Activated CD4-positive, alpha-beta T cell treated with anti-CD3 and anti-CD28 coated beads for 4 hours (primary cell): ENCODE data around the gene ZNF512B.
"Not testable (repeated sequence)": the region's sequence is repeated elsewhere in the genome, so short reads cannot be mapped to it uniquely, and the experiment has no call there.

Experiments
- DNase-seq, 2 donors: peaks; one replicate each; pipeline ENCODE4 v3.0.0-alpha.2; 2020

ZNF512B gene

GRCh38 chr20:63932606-63933160 is 37.0 kb downstream of the ZNF512B start:
- no peak for DNase-seq

GRCh38 chr20:63931735-63932134 is 38.0 kb downstream of the ZNF512B start:
- DNase-seq = no peak

DNA sequence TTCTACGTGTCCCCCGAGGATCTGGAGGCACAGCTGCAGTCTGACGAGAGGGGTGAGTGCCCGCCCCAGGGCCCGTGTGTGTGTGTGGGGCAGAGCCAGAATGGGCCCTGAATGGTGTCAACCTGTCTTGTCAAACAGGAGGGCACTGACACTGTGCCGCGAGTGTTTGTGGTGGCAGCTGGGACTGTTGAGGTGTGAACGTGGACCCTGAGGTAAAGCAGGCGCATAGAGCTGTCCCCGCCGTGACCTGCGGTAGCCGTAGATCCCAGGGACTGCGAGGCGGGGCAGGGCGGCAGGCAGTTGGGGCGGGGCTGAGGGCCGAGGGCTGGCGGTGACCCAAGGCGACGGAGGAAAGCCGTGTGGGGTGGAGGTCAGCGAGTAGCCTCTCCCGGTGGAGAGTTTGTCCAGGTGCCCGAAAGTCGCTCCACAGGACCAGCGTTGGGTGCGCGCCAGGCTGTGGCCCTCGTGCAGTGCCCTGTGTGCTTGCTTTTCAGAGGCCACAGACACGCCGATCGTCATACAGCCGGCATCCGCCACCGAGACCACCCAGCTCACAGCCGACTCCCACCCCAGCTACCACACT is 38.7 kb downstream of the ZNF512B start:
- DNase-seq = no peak

DNA sequence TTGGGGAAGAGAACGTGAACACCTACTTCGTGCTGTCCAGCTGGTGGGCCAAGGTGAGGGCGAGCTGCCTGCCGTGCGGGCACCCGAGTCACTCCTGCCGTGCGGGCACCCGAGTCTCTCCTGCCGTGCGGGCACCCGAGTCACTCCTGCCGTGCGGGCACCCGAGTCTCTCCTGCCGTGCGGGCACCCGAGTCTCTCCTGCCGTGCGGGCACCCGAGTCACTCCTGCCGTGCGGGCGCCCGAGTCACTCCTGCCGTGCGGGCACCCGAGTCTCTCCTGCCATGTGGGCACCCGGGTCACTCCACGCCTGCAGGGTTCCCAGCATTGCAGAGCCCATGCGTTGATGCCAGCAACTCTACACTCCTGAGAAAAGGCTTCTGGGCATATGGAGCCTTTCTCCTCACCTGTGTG is 40.3 kb downstream of the ZNF512B start:
- not testable (repeated sequence) for DNase-seq

DNA sequence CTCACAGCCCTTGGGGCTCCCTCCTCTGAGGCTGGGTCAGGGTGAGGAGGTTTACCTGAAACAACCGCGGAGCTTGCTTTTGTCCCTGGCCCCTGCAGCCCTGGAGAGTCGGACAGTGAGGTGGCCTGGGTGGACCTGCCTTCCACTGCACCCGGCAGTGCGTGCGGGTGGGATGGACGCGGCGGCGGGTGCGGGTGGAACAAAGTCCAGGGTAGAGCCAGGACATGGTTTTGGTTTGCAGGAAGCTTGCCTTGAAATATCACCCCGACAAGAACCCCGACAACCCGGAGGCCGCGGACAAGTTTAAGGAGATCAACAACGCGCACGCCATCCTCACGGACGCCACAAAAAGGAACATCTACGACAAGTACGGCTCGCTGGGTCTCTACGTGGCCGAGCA is 40.7 kb downstream of the ZNF512B start:
- no peak for DNase-seq

DNA sequence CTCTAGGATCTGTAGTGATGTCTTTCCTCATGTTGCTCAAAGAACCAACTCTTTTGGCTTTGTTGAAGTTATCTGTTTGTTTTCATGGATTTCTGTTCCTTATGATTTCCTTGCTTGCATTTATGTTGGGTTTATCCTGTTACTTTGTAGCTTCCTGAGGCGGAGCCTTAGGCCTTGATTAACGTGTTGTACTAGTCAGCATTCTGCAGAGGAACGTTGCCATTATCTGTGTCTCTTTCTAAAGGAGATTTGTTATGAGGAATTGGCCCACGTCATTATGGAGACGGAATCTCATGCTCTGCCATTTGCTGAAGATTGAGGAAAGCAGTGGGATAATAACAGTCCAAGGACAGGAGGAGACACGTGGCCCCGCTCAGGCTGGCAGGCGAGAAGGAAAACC is 43.4 kb downstream of the ZNF512B start:
- no peak for DNase-seq

- no peak for DNase-seq
These were observed 45.5 kb downstream of the ZNF512B start for GRCh38 chr20:63924241-63924640.

DNA sequence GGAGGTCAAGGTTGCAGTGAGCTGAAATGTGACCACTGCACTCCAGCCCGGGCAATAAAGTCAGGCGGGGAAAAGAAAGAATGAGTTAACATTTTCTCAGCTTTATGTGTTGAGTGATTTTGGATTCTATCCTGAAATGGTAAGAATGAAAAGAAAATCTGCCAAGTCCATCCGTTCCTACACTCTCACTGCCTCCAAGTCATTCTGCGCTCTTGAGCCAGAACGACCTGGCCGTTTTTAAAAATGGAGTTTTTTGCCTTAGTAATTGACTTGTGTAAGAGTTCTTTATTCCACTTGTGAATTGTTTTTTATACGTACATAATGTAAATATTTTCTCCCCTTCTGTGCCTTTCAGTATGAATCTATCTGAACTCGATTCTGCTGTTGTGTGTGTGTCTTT is 46.1 kb downstream of the ZNF512B start:
- no peak for DNase-seq

DNA sequence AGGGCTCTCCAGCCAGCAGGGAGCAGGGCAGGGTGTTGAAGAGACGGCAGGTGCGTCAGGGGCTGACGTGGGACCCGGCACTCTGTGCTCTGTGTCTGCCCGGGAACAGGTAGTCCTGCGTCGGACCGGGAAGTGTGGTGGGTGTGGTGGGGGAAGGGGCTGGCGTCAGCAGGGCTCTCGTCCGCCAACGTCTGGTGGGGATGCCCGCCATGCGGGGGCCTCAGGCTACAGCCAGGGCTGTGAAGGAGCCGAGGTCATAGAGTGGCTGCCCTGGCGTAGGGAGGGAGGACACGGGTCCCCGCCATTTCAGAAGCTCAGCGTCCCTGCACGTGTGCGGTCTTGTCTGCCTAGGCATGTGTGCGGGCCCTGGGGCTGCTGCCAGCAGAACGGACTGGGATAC is 49.5 kb downstream of the ZNF512B start:
- DNase-seq = no peak

GRCh38 chr20:63919130-63919529 is 50.6 kb downstream of the ZNF512B start:
- no peak for DNase-seq

DNA sequence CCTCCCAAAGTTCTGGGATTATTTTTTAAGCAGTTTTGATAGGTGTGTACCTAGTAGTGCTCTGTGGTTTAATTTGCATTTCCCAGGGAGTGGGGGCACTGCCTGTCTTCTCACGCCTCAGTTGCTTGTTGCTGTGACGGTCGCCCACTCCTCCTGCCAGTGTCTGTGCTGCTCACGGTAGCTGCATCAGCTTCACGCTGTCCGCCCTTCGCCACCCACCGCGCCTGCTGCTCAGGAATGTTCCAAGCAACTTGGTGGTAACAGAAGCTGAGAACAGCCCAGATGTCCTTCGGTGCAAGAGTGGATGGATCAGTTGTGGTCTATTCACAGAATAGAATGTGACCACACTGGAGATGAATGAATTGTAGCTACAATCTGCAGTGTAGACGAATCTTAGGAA is 51.9 kb downstream of the ZNF512B start:
- DNase-seq = no peak

- DNase-seq = not testable (repeated sequence)
These were observed 53.3 kb downstream of the ZNF512B start for GRCh38 chr20:63916371-63916939.

DNA sequence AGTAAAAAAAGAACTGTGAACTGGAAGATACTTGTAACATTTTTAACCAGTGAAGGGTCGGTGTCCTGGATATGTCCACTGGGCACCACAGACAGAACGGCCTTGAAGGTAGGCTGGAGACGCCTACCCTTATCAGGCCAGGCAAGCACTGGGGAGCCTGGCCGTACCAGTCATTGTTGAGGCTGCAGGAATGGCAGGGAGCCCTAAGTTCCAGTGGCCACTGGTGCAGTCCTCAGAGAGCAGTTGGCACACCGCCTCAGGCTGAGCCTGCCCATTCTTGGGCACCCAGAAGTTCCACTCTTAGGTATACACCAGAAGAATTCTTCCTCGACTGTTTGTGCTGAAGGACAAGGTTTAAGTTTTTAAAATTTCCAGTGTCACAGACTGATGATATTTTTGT is 54.3 kb downstream of the ZNF512B start:
- DNase-seq = no peak

DNA sequence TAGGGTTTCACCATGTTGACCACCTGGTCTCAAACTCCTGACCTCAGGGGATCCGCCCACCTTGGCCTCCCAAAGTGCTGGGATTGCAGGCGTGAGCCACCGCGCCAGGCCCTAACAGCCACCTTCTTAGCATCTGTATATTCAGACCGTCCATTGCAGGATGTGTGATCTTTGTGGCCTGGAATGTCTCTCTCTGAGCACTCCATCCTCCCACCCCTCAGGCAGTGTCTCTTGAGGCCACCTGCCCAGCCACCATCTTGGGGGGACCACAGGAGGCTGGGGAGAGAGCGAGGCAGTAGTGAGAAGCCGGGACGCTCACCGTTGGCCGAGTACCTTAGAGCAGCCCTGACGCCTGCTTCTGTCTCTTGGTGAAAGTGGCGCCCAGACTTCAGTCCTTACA is 56.0 kb downstream of the ZNF512B start:
- no peak for DNase-seq

DNA sequence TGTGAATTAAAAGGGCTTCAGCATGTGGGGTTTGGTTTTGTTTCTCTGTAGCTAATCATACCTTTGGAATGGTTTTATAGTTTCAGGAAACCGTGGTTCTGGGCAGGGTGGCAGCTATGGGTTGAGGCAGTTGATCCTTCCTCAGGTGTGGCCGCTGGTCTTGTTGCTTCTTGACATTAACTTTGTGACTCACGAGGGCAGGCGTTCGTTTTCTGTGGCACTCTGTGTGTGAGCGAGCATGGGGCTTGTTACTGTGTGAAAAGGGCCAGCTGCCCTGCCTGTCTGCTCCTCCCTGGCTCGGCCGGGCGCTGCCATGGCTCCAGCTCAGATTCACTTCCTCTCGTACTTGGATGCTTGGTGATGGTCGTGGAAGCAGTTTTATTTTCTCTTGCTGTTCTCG is 58.6 kb downstream of the ZNF512B start:
- no peak for DNase-seq

DNA sequence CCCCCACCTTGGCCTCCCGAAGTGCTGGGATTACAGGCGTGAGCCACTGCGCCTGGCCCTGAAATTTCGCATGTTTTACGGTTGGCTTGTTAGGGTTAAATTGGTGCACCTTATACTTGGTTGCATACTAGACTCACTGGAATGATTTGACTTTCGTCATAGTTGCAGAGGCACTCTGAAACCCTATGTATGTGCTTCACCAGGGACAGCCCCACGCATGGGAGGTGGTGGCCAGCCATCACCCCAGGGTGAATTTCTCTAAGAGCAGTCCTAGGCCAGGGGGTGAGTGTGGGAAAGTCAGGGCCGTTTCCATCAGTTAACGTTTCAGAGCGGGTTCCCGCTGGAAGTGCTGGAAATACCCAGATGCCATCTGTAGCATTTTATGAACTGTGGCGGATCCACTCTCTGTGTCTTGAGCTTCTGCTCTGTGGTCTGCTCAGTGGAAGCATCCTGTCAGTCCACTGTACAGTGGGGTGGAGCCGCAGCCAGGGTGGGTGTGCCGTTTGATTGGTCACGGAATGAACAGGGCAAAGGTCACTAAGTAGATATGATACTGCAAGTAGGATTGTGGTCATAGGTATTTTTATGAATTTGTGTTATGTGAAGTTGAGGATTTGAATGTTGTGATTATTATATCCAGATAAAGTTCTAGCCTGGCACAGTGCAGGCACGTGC is 61.6 kb downstream of the ZNF512B start:
- no peak for DNase-seq
